ENCODE results near the gene GP2.

DNA sequence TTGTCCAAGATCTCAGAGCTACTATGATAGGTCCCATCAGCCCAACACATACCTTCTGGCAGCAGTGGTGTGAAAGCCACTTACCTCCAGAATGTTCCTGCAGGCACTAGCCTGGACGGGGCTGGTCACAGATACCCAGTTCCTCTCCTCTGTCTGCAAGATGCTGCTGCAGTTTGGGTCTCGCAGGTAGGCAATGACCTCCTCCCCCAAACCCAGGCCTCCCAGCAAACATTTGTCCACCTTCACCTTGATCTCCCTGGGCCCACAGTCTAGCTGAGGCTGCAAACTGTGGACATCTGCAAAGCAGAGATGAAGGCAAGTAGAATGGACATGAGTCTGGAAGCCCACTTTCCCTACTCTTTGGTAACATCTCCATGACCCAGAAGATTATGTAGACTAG lies 7.1 kb downstream of the GP2 start:
- TF ChIP-seq, protein P1, sequence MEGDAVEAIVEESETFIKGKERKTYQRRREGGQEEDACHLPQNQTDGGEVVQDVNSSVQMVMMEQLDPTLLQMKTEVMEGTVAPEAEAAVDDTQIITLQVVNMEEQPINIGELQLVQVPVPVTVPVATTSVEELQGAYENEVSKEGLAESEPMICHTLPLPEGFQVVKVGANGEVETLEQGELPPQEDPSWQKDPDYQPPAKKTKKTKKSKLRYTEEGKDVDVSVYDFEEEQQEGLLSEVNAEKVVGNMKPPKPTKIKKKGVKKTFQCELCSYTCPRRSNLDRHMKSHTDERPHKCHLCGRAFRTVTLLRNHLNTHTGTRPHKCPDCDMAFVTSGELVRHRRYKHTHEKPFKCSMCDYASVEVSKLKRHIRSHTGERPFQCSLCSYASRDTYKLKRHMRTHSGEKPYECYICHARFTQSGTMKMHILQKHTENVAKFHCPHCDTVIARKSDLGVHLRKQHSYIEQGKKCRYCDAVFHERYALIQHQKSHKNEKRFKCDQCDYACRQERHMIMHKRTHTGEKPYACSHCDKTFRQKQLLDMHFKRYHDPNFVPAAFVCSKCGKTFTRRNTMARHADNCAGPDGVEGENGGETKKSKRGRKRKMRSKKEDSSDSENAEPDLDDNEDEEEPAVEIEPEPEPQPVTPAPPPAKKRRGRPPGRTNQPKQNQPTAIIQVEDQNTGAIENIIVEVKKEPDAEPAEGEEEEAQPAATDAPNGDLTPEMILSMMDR (IDR thresholded peaks at IDR 0.05), result no peak
- TF ChIP-seq POLR2A (IDR thresholded peaks at IDR 0.05), result no peak
